Uterus (tissue), 2 donors: Measurements from ENCODE around the gene CALML6.

ENCODE experiments used
- POLR2A ChIP-seq, 2 donors: fragments of 450-650 bp; IDR thresholded peaks; one replicate each; pipeline ENCODE4 v1.6.1; 2016; ENCODE audit warnings: antibody characterized with exemption in 2 of 2, mild to moderate bottlenecking in 1 of 2, moderate library complexity in 1 of 2
- TF ChIP-seq, protein P1 (sequence below), 4 experiments: fragments of 200-600 bp in 2 of 4; fragments of 450-650 bp in 2 of 4; sonication (generic) in 2 of 4; IDR thresholded peaks; one replicate each; pipeline ENCODE4 v1.5.1; 2016 to 2019; ENCODE audit warnings: antibody characterized with exemption in 4 of 4, mild to moderate bottlenecking in 2 of 4, moderate library complexity in 1 of 4

DNA sequence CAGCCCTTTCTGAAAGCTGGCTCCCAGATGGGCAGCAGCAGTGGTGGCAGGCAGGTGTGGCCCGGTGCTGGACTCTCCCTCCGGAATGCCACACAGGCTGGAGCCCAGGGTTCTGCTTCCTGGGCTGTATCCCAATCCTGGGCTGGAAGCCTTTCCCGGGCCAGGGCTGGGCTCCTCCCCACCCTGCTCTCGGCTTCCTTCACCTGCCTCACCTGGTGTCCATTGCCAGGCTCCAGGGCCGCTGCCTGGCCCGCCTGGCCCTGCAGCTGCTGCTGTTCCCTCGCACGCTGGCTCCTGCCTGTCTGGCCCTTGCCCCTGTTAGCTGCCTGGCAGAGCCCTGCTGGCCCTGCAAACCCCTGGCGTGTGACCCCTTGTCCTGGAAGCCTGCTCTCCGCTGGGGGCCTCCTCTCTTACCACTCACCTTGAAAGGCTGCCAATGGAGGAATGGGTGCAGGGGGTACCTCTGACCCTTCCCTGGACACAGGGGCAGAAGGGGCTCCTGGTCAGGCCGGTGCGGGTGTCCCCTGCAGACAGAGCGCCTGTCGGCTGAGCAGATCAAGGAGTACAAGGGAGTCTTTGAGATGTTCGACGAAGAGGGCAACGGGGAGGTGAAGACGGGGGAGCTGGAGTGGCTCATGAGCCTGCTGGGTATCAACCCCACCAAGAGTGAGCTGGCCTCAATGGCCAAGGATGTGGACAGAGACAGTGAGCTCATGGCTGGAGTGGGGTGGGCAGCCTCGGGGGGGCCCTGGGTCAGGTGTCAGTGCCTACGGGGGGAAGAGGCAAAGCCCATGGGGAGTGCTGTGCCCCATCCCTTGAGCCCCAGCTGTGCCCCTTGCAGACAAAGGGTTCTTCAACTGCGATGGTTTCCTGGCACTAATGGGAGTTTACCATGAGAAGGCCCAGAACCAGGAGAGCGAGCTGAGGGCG lies 1.1 kb downstream of the CALML6 start:
- no peak for TF ChIP-seq POLR2A (IDR thresholded peaks at IDR 0.05)
- TF ChIP-seq, protein P1, sequence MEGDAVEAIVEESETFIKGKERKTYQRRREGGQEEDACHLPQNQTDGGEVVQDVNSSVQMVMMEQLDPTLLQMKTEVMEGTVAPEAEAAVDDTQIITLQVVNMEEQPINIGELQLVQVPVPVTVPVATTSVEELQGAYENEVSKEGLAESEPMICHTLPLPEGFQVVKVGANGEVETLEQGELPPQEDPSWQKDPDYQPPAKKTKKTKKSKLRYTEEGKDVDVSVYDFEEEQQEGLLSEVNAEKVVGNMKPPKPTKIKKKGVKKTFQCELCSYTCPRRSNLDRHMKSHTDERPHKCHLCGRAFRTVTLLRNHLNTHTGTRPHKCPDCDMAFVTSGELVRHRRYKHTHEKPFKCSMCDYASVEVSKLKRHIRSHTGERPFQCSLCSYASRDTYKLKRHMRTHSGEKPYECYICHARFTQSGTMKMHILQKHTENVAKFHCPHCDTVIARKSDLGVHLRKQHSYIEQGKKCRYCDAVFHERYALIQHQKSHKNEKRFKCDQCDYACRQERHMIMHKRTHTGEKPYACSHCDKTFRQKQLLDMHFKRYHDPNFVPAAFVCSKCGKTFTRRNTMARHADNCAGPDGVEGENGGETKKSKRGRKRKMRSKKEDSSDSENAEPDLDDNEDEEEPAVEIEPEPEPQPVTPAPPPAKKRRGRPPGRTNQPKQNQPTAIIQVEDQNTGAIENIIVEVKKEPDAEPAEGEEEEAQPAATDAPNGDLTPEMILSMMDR (IDR thresholded peaks at IDR 0.05): no peak
